Measurements from ENCODE around the gene ZNF487. TPM values are rescaled to one million over a fixed set of nuclear protein-coding genes. Genes with fewer than 3 reads are reported as not detected.

The ZNF487 gene
- total and polyA plus RNA-seq, 2 of the 13 experiments (the other 11 are each of a cell fraction or from before 2014, with no cell fraction given), result 7.4 to 8.8 TPM

GRCh38 chr10:43396061-43396927, 40.6 kb upstream of the ZNF487 start (continued):
- TF ChIP-seq ZKSCAN8 (CRISPR knock-in tag; IDR thresholded peaks at IDR 0.05; ENCODE audit: borderline replicate concordance), result no peak
- 0 out of 2 replicates have a peak, but pooled peaks have one; percentile 21 for TF ChIP-seq HDAC6 (IDR thresholded peaks at IDR 0.05; ENCODE audit: low read depth, low read length)
- TF ChIP-seq ZNF232 (CRISPR knock-in tag; IDR thresholded peaks at IDR 0.05; ENCODE audit: borderline replicate concordance), result peak; percentile 78; the same call in 1 of the 2 replicates
- TF ChIP-seq GTF3A (CRISPR knock-in tag; conservative IDR thresholded peaks at IDR 0.05), result no peak
- no peak for TF ChIP-seq GPN1 (CRISPR knock-in tag; IDR thresholded peaks at IDR 0.05; ENCODE audit: borderline replicate concordance)
- no peak for TF ChIP-seq NFYC (CRISPR knock-in tag; IDR thresholded peaks at IDR 0.05)
- TF ChIP-seq, protein P1, sequence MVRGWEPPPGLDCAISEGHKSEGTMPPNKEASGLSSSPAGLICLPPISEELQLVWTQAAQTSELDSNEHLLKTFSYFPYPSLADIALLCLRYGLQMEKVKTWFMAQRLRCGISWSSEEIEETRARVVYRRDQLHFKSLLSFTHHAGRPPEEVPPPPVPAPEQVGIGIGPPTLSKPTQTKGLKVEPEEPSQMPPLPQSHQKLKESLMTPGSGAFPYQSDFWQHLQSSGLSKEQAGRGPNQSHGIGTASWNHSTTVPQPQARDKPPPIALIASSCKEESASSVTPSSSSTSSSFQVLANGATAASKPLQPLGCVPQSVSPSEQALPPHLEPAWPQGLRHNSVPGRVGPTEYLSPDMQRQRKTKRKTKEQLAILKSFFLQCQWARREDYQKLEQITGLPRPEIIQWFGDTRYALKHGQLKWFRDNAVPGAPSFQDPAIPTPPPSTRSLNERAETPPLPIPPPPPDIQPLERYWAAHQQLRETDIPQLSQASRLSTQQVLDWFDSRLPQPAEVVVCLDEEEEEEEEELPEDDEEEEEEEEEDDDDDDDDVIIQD (CRISPR knock-in tag; IDR thresholded peaks at IDR 0.05; ENCODE audit: low read depth), result no peak
- TF ChIP-seq SPEN (CRISPR knock-in tag; IDR thresholded peaks at IDR 0.05; ENCODE audit: low read depth), result peak; percentile 34; the same call in 1 of the 2 replicates
- no peak; the same call in 1 of the 2 replicates for TF ChIP-seq SAFB2 (CRISPR knock-in tag; IDR thresholded peaks at IDR 0.05; ENCODE audit: borderline replicate concordance, low read depth)
- peak; percentile 26; the same call in 1 of the 2 replicates for TF ChIP-seq ZNF367 (CRISPR knock-in tag; IDR thresholded peaks at IDR 0.05; ENCODE audit: borderline replicate concordance)
- TF ChIP-seq HHEX (CRISPR knock-in tag; IDR thresholded peaks at IDR 0.05), result no peak
- TF ChIP-seq ZSCAN5A (CRISPR knock-in tag; IDR thresholded peaks at IDR 0.05; ENCODE audit: borderline replicate concordance), result no peak
- TF ChIP-seq KLF12 (CRISPR knock-in tag; IDR thresholded peaks at IDR 0.05; ENCODE audit: borderline replicate concordance), result no peak
- TF ChIP-seq ZNF703 (CRISPR knock-in tag; IDR thresholded peaks at IDR 0.05; ENCODE audit: borderline replicate concordance), result peak; percentile 67; the same call in 1 of the 2 replicates
- TF ChIP-seq ZKSCAN5 (CRISPR knock-in tag; IDR thresholded peaks at IDR 0.05), result no peak
- TF ChIP-seq RFXANK (CRISPR knock-in tag; IDR thresholded peaks at IDR 0.05), result no peak
- TF ChIP-seq, protein P2, sequence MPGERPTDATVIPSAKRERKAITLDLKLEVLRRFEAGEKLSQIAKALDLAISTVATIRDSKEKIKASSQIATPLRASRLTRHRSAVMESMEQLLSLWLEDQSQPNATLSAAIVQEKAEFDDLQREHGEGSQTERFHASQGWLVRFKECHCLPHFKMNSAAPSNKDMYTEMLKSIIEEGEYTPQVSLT (CRISPR knock-in tag; IDR thresholded peaks at IDR 0.05; ENCODE audit: borderline replicate concordance, low read depth), result no peak
- TF ChIP-seq CAMTA2 (CRISPR knock-in tag; IDR thresholded peaks at IDR 0.05; ENCODE audit: borderline replicate concordance), result no peak
- TF ChIP-seq ZHX2 (IDR thresholded peaks at IDR 0.05; ENCODE audit: low read depth), result no peak
- 0 out of 2 replicates have a peak, but pooled peaks have one; percentile 30 for TF ChIP-seq ZHX2 (CRISPR knock-in tag; IDR thresholded peaks at IDR 0.05; ENCODE audit: borderline replicate concordance)

Data from HepG2 (cell line).